ENCODE results near the gene TRAPPC2L. TPM values are rescaled to one million over a fixed set of nuclear protein-coding genes. Genes with fewer than 3 reads are reported as not detected.

Gene TRAPPC2L
- total RNA-seq, 1 donor from 2014 or later = 59.1 TPM

- DNase-seq (ENCODE audit: low read depth) = no peak
- Histone ChIP-seq H3K27me3 (ENCODE audit: insufficient read depth, low read length) (no peaks in the 10 kb centered on the region), H3K36me3 (ENCODE audit: insufficient read depth, low read length) (peaks cover 3% of the 10 kb centered on the region), H3K79me2 (ENCODE audit: insufficient read depth, low read length) (peaks cover 49% of the 10 kb centered on the region), H3K4me1 (ENCODE audit: insufficient read depth, low read length) (peaks cover 29% of the 10 kb centered on the region), H3K9ac (ENCODE audit: low read length) (no peak overlapping the region), H3K4me3 (ENCODE audit: insufficient read depth, low read depth, low read length) (no peak overlapping the region), H3K4me2 (ENCODE audit: low read length) (no peak overlapping the region), H2AFZ (ENCODE audit: low read depth, low read length) (no peak overlapping the region), H4K20me1 (ENCODE audit: insufficient read depth, low read length) (peaks cover 39% of the 10 kb centered on the region), H3K27ac (ENCODE audit: low read depth, low read length) (no peak overlapping the region), H3K9me3 (ENCODE audit: insufficient read depth, low read depth, low read length) (no peaks in the 10 kb centered on the region)
- no peaks in the 10 kb centered on the region for H3K9me3 Mint-ChIP-seq (ENCODE audit: unreplicated experiment)
- H3K36me3 Mint-ChIP-seq (ENCODE audit: low read depth, unreplicated experiment) = peaks cover 2% of the 10 kb centered on the region
- H3K4me3 Mint-ChIP-seq (ENCODE audit: unreplicated experiment) = no peak overlapping the region
- H3K27ac Mint-ChIP-seq (ENCODE audit: unreplicated experiment) = no peak overlapping the region
- TF ChIP-seq EZH2 (IDR thresholded peaks at IDR 0.05; ENCODE audit: insufficient read depth, low read length) (no peak), CTCF (IDR thresholded peaks at IDR 0.05; ENCODE audit: insufficient read depth, low read depth, low read length) (no peak)
- H3K4me1 Mint-ChIP-seq (ENCODE audit: low read depth, unreplicated experiment) = peaks cover 2% of the 10 kb centered on the region
- FAIRE-seq = no peak
- no peaks in the 10 kb centered on the region for H3K27me3 Mint-ChIP-seq (ENCODE audit: low read depth, unreplicated experiment)
These were observed 49.1 kb upstream of the TRAPPC2L start for GRCh38 chr16:88807626-88808453.

GRCh38 chr16:88809068-88809675 is 47.8 kb upstream of the TRAPPC2L start:
- Mint-ChIP-seq H3K27me3 (ENCODE audit: low read depth, unreplicated experiment) (no peaks in the 10 kb centered on the region), H3K4me3 (ENCODE audit: unreplicated experiment) (no peak overlapping the region), H3K27ac (ENCODE audit: unreplicated experiment) (no peak overlapping the region), H3K9me3 (ENCODE audit: unreplicated experiment) (no peaks in the 10 kb centered on the region), H3K36me3 (ENCODE audit: low read depth, unreplicated experiment) (peaks cover 2% of the 10 kb centered on the region), H3K4me1 (ENCODE audit: low read depth, unreplicated experiment) (peaks cover 2% of the 10 kb centered on the region)
- H2AFZ ChIP-seq (ENCODE audit: low read depth, low read length) = no peak overlapping the region
- H3K4me1 ChIP-seq (ENCODE audit: insufficient read depth, low read length) = peaks cover 28% of the 10 kb centered on the region
- no peaks in the 10 kb centered on the region for H3K9me3 ChIP-seq (ENCODE audit: insufficient read depth, low read depth, low read length)
- H3K36me3 ChIP-seq (ENCODE audit: insufficient read depth, low read length) = peaks cover 3% of the 10 kb centered on the region
- DNase-seq (ENCODE audit: low read depth) = no peak
- no peak for TF ChIP-seq CTCF (IDR thresholded peaks at IDR 0.05; ENCODE audit: insufficient read depth, low read depth, low read length)
- no peak for TF ChIP-seq EZH2 (IDR thresholded peaks at IDR 0.05; ENCODE audit: insufficient read depth, low read length)
- peaks cover 39% of the 10 kb centered on the region for H4K20me1 ChIP-seq (ENCODE audit: insufficient read depth, low read length)
- H3K9ac ChIP-seq (ENCODE audit: low read length) = no peak overlapping the region
- no peak overlapping the region for H3K4me2 ChIP-seq (ENCODE audit: low read length)
- H3K27me3 ChIP-seq (ENCODE audit: insufficient read depth, low read length) = no peaks in the 10 kb centered on the region
- no peak for FAIRE-seq
- H3K79me2 ChIP-seq (ENCODE audit: insufficient read depth, low read length) = peaks cover 48% of the 10 kb centered on the region
- no peak overlapping the region for H3K4me3 ChIP-seq (ENCODE audit: insufficient read depth, low read depth, low read length)
- H3K27ac ChIP-seq (ENCODE audit: low read depth, low read length) = no peak overlapping the region
